Measurements from ENCODE around the gene MTX1.

DNA sequence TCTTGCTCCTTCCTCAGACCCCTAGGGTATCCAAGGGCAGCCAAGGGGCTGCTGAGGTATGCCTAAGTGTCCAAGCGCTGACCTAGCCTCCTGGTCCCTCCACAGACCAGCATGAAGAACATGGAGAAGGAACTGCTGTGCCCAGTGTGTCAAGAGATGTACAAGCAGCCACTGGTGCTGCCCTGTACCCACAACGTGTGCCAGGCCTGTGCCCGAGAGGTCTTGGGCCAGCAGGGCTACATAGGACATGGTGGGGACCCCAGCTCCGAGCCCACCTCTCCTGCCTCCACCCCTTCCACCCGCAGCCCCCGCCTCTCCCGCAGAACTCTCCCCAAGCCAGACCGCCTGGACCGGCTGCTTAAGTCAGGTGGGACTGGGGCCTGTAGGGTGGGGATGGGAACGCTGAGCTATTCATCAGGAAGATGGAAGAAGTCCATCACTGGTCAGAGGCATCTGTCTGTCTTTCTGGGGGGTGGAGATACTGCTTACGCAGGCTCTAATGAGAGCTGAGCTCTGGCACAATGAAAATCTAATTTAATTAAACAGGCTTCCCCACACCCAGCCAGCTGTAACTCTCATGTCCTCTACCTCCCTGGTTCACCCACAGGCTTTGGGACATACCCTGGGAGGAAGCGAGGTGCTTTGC is 33.1 kb upstream of the MTX1 start:
- TF ChIP-seq, protein P1, sequence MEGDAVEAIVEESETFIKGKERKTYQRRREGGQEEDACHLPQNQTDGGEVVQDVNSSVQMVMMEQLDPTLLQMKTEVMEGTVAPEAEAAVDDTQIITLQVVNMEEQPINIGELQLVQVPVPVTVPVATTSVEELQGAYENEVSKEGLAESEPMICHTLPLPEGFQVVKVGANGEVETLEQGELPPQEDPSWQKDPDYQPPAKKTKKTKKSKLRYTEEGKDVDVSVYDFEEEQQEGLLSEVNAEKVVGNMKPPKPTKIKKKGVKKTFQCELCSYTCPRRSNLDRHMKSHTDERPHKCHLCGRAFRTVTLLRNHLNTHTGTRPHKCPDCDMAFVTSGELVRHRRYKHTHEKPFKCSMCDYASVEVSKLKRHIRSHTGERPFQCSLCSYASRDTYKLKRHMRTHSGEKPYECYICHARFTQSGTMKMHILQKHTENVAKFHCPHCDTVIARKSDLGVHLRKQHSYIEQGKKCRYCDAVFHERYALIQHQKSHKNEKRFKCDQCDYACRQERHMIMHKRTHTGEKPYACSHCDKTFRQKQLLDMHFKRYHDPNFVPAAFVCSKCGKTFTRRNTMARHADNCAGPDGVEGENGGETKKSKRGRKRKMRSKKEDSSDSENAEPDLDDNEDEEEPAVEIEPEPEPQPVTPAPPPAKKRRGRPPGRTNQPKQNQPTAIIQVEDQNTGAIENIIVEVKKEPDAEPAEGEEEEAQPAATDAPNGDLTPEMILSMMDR (conservative IDR thresholded peaks at IDR 0.05; ENCODE audit: low read length), result no peak
- TF ChIP-seq EZH2phosphoT487 (IDR thresholded peaks at IDR 0.05; ENCODE audit: borderline replicate concordance), result no peak
